HG03520 (cell line): ENCODE data around the gene SNX13.
"Not testable (repeated sequence)": the region's sequence is repeated elsewhere in the genome, so short reads cannot be mapped to it uniquely, and the experiment has no call there.

Experiments used
- ATAC-seq: cut with Tn5 transposase; IDR thresholded peaks from one replicate; pipeline ENCODE4 v1.9.1; 2021; ENCODE audit warnings: mild to moderate bottlenecking, moderate library complexity; ENCODE audit not compliant: unreplicated experiment

SNX13 gene

GRCh38 chr7:17915796-17916195 lies 24.5 kb downstream of the SNX13 start:
- no peak for ATAC-seq

DNA sequence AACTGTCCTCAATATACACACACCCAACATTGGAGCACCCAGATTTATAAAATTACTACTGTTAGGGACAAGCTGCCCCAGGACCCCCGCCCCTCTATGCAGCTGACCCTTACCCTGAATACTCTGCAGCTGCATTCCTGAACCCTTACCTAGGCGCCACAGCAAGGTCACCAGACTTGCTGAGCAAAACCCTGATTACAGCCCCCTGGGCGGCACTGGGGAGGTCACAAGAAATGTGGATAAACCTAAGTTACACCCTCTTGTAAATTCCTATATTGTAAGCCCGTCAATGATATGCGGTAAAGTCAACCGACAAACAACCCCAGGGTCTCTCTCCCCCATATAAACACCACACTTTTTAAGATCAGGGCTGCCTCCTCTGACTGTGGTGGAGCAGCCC lies 25.1 kb downstream of the SNX13 start:
- ATAC-seq, result no peak

GRCh38 chr7:17913250-17913649 lies 27.0 kb downstream of the SNX13 start:
- no peak for ATAC-seq

GRCh38 chr7:17912536-17913235 lies 27.6 kb downstream of the SNX13 start:
- ATAC-seq, result no peak

DNA sequence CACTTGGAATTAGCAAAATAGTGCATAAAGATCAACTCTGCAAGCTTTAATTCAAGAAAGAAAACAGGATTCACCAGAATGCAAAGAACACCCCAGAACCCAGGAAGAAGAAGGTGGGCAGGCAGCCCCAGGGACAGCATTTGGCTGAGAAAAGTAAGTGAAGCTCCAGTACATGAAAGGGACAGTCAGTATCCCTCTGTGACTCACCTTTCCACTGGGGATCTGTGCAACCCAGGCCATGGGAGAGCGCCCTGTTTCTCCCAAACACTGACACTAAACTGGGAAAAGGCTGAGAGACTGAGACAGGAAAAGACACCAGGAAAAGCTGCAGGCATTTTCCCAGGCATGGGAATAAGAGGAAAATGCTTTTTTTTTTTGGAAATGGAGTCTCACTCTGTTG lies 28.2 kb downstream of the SNX13 start:
- ATAC-seq, result no peak

GRCh38 chr7:17910377-17910776 lies 29.9 kb downstream of the SNX13 start:
- ATAC-seq, result no peak

GRCh38 chr7:17909310-17909709 lies 31.0 kb downstream of the SNX13 start:
- ATAC-seq, result not testable (repeated sequence)

- ATAC-seq, result no peak
Observed at GRCh38 chr7:17907014-17907413, 33.3 kb downstream of the SNX13 start.

DNA sequence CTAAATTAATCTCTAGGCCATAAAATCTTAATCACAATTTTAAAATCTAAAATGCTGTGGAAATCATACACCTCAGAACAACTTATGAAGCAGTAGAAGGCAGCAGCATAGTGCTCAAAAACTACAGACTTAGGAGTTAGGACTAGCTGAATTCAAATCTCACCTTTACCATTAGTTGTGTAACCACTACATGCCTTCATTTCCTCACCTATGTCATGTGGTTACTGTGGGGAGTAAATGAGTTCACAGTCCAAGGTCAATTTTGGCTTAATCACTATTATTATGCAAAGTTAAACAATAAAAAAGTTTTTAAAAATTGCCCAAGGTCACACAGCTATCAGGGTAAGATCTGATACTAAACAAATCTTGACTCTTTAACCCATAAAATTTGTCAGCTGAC lies 37.0 kb downstream of the SNX13 start:
- no peak for ATAC-seq

DNA sequence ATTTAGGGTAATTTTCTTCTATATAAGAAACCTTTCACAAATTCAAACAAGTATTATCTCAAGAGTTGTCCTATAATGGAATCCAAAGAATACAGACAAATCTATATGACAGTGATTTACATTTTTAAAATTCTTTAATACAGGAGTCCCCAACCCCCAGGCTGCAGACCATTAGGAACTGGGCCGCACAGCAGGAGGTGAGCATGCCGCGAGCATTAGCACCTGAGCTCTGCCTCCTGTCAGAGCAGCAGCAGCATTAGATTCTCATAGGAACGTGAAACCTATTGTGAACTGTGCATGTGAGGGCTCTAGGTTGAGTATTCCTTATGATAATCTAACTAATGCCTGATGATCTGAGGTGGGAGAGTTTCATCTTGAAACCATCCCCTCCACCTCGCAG lies 37.7 kb downstream of the SNX13 start:
- no peak for ATAC-seq

DNA sequence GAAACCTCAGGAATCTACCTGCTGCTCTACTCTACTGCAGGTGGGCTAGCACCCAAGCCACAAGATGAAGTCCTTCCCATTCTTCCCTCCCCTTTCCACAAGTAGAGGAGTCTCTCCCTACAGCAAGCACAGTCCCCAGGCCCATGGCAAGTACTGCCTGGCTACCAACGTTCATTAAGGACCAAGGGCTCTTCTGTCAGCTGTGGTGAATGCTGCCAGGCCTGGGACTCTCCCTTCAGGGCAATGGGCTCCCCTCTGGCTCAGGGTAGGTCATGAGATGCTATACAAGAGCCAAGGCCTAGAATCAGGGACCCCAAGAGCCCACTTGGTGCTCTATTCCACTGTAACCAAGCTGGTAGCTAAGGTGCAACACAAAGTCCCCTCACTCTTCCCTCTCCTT lies 39.8 kb downstream of the SNX13 start:
- ATAC-seq, result no peak

- no peak for ATAC-seq
Observed at GRCh38 chr7:17898111-17898510, 42.2 kb downstream of the SNX13 start.

DNA sequence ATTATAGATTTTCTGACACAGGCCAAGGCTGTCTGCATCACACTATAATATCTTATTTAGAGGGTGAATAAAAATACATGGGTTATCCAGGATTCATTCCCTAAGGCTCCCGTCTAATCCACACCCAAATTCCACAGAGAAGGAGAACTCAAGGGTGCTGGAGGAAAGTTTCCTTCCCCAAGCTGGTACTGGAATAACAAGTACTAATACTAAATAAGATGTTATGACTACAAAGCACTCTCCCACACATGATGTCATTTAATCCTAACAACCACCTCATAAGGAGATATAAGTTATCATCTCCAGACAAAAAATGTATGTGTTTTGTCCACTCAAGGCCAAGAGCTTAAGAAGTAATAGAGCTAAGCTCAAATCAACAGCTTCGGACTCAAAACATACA lies 53.0 kb downstream of the SNX13 start:
- ATAC-seq, result no peak

DNA sequence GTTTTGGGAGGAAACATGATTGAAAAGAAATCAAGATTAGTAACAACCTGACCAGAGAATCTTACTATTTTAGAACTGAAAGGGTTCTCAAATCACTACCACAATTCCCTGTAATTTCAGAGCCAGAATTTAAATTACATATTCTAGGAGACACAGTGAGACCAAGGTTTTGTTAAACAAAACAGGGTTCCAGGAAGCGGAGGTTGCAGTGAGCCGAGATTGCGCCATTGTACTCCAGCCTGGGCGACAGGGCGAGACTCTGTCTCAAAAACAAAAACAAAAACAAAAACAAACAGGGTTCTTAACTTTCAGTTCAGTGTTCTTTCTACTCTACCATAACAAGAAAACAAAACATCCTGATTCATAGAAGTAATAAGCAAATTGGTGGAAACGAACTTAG lies 57.6 kb downstream of the SNX13 start:
- ATAC-seq, result no peak

GRCh38 chr7:17879075-17879661 lies 61.1 kb downstream of the SNX13 start:
- no peak for ATAC-seq

- ATAC-seq, result no peak
Observed at GRCh38 chr7:17878627-17879026, 61.7 kb downstream of the SNX13 start.

- no peak for ATAC-seq
Observed at GRCh38 chr7:17871815-17872533, 68.3 kb downstream of the SNX13 start.

- ATAC-seq, result no peak
Observed at GRCh38 chr7:17870406-17870805, 69.9 kb downstream of the SNX13 start.

GRCh38 chr7:17863809-17864143 lies 76.5 kb downstream of the SNX13 start:
- ATAC-seq, result no peak

- ATAC-seq, result no peak
Observed at GRCh38 chr7:17863095-17863808, 77.0 kb downstream of the SNX13 start.

DNA sequence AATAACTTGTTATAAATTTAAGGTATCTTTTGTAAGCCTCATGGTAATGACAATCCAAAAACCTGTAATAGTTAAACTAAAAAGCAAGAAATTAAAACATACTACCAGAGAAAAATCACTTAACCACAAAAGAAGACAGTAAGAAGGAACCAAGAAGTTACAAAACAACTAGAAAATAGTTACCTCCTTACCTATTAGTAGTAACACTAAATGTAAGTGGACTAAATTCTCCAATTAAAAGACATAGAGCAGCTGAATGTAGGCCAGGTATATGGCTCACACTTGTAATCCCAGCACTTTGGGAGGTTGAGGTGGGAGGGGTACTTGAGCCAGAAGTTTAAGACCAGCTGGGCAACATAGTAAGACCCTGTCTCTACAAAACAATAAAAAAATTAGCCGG lies 84.0 kb downstream of the SNX13 start:
- no peak for ATAC-seq

GRCh38 chr7:17855202-17855601 lies 85.1 kb downstream of the SNX13 start:
- ATAC-seq, result no peak
